HEK293T (cell line): ENCODE measurements around the gene KCNH1.

ENCODE experiments used
- CTCF ChIA-PET: fragments of 350-600 bp; formaldehyde crosslinking; extraction: SDS; loops from one replicate; lab custom pipeline; 2021; ENCODE audit warnings: antibody characterized with exemption, inconsistent platforms; lab: Yijun Ruan, JAX
- POLR2A ChIA-PET: fragments of 350-600 bp; formaldehyde crosslinking; extraction: SDS; loops from one replicate; lab custom pipeline; 2020; ENCODE audit warnings: antibody characterized with exemption, inconsistent platforms; lab: Yijun Ruan, JAX
- DNase-seq: peaks from one replicate; pipeline ENCODE4 v3.0.0; 2012; ENCODE audit warnings: mixed read lengths; ENCODE audit errors: extremely low spot score
- ARNT ChIP-seq: fragments of 450-650 bp; IDR thresholded peaks from 2 replicates; pipeline ENCODE4 v1.6.1; 2017; ENCODE audit warnings: mild to moderate bottlenecking
- BHLHE40 ChIP-seq: fragments of 450-650 bp; IDR thresholded peaks from 2 replicates; pipeline ENCODE4 v1.6.1; 2016; ENCODE audit warnings: mild to moderate bottlenecking, moderate library complexity, borderline replicate concordance
- CTBP1 ChIP-seq: fragments of 450-650 bp; IDR thresholded peaks from 2 replicates; pipeline ENCODE4 v1.6.1; 2016; ENCODE audit warnings: borderline replicate concordance
- ELF4 ChIP-seq: fragments of 450-650 bp; IDR thresholded peaks from 2 replicates; pipeline ENCODE4 v1.6.1; 2017; ENCODE audit warnings: antibody characterized with exemption
- FOXA1 ChIP-seq: fragments of 450-650 bp; IDR thresholded peaks from 2 replicates; pipeline ENCODE4 v1.6.1; 2016; ENCODE audit warnings: mild to moderate bottlenecking
- FOXK2 ChIP-seq: fragments of 450-650 bp; IDR thresholded peaks from 2 replicates; pipeline ENCODE4 v1.6.1; 2016; ENCODE audit warnings: mild to moderate bottlenecking
- FOXM1 ChIP-seq: fragments of 450-650 bp; IDR thresholded peaks from 2 replicates; pipeline ENCODE4 v1.6.1; 2017; ENCODE audit warnings: mild to moderate bottlenecking, borderline replicate concordance
- HDGF ChIP-seq: fragments of 450-650 bp; IDR thresholded peaks from 2 replicates; pipeline ENCODE4 v1.6.1; 2017; ENCODE audit warnings: antibody characterized with exemption, borderline replicate concordance
- L3MBTL2 ChIP-seq: fragments of 450-650 bp; conservative IDR thresholded peaks from 2 replicates; pipeline ENCODE4 v1.6.1; 2016; ENCODE audit warnings: mild to moderate bottlenecking
- LEF1 ChIP-seq: fragments of 450-650 bp; IDR thresholded peaks from 2 replicates; pipeline ENCODE4 v1.6.1; 2017; ENCODE audit warnings: mild to moderate bottlenecking, borderline replicate concordance
- NFRKB ChIP-seq: fragments of 450-650 bp; IDR thresholded peaks from 2 replicates; pipeline ENCODE4 v1.6.1; 2016; ENCODE audit warnings: mild to moderate bottlenecking, moderate library complexity
- SP1 ChIP-seq: fragments of 450-650 bp; IDR thresholded peaks from 2 replicates; pipeline ENCODE4 v1.6.1; 2017
- SUZ12 ChIP-seq: fragments of 450-650 bp; IDR thresholded peaks from 2 replicates; pipeline ENCODE4 v1.6.1; 2016; ENCODE audit warnings: mild to moderate bottlenecking
- TARDBP ChIP-seq: fragments of 450-650 bp; IDR thresholded peaks from 2 replicates; pipeline ENCODE4 v1.6.1; 2016
- ZNF384 ChIP-seq: fragments of 450-650 bp; IDR thresholded peaks from 2 replicates; pipeline ENCODE4 v1.6.1; 2016
- TF ChIP-seq, protein P1 (sequence below): fragments of 450-650 bp; IDR thresholded peaks from 2 replicates; pipeline ENCODE4 v1.6.1; 2016

The KCNH1 gene

DNA sequence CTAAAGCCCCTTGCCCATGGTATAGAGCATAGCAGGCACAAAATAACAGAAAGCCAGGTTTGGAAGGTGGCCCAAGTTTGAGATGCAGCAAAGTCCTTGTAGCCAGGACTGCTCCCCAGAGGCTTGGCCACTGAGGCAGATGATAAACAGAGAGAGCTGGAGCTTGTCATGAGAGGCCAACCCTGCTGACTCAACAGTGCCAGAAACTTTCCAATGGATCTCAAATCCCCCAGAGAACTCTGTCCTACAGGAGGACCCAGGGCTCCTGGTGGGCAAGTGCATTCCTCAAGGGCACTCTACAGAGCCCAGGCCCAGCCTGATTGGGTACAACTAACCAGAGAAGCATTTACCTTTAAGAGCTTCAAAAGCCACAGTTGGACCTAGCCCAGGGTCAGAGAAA is 280.7 kb downstream of the KCNH1 start:
- TF ChIP-seq HDGF (no peak), ZNF384 (no peak), TARDBP (no peak), ELF4 (no peak), LEF1 (no peak), FOXK2 (no peak), L3MBTL2 (no peak), FOXM1 (no peak), NFRKB (no peak), BHLHE40 (no peak), FOXA1 (no peak), SUZ12 (no peak), ARNT (no peak), SP1 (no peak), CTBP1 (no peak)
- TF ChIP-seq, protein P1, sequence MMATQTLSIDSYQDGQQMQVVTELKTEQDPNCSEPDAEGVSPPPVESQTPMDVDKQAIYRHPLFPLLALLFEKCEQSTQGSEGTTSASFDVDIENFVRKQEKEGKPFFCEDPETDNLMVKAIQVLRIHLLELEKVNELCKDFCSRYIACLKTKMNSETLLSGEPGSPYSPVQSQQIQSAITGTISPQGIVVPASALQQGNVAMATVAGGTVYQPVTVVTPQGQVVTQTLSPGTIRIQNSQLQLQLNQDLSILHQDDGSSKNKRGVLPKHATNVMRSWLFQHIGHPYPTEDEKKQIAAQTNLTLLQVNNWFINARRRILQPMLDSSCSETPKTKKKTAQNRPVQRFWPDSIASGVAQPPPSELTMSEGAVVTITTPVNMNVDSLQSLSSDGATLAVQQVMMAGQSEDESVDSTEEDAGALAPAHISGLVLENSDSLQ: no peak
- no peak for DNase-seq
- ChIA-PET CTCF (no interaction called here), POLR2A (no interaction called here)

DNA sequence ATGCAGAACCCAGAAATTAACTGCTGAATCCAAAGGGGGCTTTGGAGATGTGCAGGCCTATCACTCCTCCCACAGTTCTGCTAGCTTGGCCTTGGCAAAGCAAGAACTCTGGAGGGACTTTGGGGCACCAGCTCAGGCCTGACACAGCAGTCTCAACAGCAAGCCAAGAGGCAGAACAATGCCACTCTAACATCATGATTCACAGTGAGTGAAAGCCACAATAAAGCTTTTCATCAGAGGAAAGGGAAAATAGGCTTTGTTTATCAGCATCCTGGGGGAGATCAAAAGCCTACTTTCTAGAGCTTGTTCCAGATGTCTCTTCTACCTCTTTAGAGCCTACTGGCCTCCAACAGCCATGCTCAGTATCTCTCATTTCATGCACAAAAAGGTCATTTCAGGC is 283.4 kb downstream of the KCNH1 start:
- ChIA-PET POLR2A (no interaction called here), CTCF (no interaction called here)
- TF ChIP-seq ZNF384: no peak
- TF ChIP-seq FOXK2: no peak
- TF ChIP-seq SP1: no peak
- no peak for TF ChIP-seq LEF1
- no peak for TF ChIP-seq ARNT
- no peak for DNase-seq

DNA sequence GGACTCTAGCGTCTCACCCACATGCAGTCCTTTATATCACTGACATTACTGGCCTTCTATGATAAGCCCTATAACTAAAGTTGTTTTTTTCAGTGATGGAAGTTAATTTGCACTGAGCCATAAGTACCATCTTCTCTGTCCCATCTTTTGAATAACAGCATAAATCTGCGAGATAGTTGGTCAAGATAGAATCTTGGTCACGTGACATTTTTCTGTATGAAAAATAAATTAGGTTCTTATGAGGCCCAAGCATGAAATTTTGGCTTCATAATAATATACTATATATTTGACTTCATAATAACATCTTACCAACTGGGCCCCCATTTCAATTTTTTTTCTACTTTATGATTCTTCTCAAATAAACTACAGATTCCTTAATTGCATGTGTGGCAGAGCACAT is 285.5 kb downstream of the KCNH1 start:
- CTCF ChIA-PET: no interaction called here
- no peak for DNase-seq

DNA sequence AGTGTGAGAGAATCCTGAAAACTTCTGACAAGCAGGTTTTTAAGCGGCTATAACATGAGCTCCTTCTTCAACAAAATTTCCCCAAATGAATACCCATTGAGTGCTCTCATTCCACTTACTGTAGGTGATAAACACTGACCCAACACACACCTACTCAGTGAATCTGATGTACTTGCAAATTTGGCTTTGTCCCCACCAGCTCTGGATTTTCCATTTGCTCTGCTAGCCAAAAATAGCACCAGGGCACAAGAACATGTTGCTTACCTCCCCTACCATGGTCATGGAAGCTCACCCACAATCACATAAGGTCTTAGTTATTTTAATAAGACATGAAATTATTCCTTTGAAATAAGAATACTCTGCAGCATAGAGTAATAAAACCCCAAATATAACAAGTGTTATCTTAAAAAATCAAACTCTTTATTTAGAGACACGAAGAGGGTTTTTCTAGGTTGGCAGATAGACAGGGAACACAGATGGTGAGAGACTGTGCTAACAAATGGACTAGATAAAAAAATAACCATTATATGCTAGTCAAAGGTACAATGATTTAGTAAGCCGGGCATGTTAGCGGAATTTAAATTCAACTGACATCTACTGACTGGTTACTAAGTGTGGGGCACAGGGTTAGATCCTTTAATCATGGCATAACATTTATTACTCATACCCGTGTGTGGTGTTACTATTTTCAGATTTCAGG is 291.9 kb downstream of the KCNH1 start:
- no peak for TF ChIP-seq FOXA1
- no peak for TF ChIP-seq TARDBP
- no peak for TF ChIP-seq ELF4
- no peak for TF ChIP-seq SUZ12
- no peak for TF ChIP-seq FOXM1
- TF ChIP-seq SP1: no peak
- no peak for TF ChIP-seq NFRKB
- no peak for TF ChIP-seq HDGF
- no peak for TF ChIP-seq ZNF384
- TF ChIP-seq, protein P1: no peak
- POLR2A ChIA-PET: no interaction called here
- CTCF ChIA-PET: no interaction called here

More for the DNA sequence above, 285.5 kb downstream of the KCNH1 start:
- POLR2A ChIA-PET: no interaction called here
- no peak for TF ChIP-seq FOXK2
- TF ChIP-seq SUZ12: no peak
- no peak for TF ChIP-seq LEF1
- TF ChIP-seq HDGF: no peak
- TF ChIP-seq ELF4: no peak
- TF ChIP-seq FOXA1: no peak
- no peak for TF ChIP-seq FOXM1
- TF ChIP-seq, protein P1: no peak
- TF ChIP-seq L3MBTL2: no peak
- TF ChIP-seq NFRKB: no peak
- TF ChIP-seq SP1: no peak
- no peak for TF ChIP-seq ARNT
- TF ChIP-seq ZNF384: no peak

DNA sequence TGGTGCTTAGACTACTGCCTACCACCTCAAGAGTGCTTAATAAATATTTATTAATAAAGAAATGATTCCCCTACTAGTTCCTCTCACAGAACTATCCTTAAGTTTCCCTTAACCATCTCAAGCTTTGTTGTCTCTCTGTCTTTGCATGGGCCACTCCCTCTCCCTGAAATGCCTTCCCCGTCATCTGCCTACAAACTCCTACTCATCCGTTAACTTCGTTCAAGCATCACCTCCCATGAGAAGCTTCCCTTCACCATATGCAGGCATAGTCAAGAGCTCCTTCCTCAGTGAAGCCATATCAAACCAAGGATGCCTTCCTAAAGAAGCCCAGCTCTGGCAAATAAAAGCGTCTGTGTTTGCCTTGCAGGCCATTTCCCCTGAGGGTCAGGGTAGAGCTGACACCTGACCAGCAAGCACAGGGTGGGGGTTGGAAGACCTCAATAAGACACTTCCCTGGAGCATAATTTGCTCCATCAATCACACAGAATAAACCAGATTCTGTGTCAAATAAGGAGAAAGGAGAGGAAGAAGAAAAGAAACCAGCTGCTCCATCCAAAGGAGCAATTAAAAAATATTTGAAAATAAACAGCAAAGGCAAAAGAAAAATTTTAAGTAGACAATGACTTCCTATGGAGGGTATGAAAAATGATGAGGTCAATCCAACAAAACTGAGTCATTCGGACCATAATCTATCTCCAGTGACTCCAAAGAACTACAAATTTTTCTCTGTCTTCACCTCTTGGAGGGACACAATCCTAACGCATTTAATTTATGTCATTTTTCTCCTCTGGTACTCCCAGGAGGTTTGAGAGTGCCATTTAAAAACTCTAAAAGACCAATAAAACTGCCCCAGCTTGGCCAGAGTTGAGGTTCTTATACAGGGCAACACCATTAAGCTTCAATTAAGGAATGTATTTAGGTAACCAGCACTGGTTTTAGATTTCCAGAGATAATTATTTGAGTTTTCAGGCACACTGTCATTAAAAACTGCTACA is 303.6 kb downstream of the KCNH1 start:
- POLR2A ChIA-PET: no interaction called here
- DNase-seq: peak; percentile 21
- TF ChIP-seq, protein P1: no peak
- TF ChIP-seq BHLHE40 (no peak), SP1 (no peak), CTBP1 (no peak), FOXA1 (no peak), NFRKB (no peak), FOXK2 (no peak), ZNF384 (no peak), ELF4 (no peak)
- CTCF ChIA-PET: no interaction called here

More for the DNA sequence above, 291.9 kb downstream of the KCNH1 start:
- no peak for DNase-seq
